ENCODE measurements around the gene ANK2. TPM values are rescaled to one million over a fixed set of nuclear protein-coding genes. Genes with fewer than 3 reads are reported as not detected.

The ANK2 gene
- total RNA-seq, 1 donor from 2014 or later: 77.8 TPM

DNA sequence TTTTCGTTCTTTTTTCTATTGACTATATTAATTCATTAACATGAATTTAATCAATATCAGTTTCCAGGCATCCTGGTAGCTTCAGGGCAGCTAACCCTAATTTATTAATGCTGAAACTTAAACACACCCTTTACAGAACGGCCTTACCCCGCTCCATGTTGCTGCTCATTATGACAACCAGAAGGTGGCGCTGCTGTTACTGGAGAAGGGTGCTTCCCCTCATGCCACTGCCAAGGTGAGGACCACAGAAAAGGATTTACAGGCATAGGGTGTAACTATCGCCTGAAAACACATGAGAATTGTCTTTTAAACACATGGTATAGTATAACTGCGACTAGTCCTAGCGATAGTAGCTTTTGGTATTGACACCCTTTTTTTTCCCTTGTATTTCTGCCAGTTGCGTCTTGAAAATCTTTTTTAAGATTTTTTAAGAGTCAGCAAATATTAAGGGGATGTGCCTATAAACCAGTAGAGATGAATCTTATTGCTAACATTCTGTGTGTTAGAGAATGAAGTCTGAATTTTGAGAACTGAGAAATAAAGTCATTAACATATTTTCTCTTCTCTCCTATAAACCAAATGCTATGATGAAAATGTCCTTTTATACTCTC lies 229.0 kb downstream of the ANK2 start:
- Histone ChIP-seq H3K4me1 (ENCODE audit: insufficient read depth, low read length) (no peaks in the 10 kb centered on the region), H3K4me2 (ENCODE audit: low read length) (no peak overlapping the region), H3K4me3 (ENCODE audit: insufficient read depth, low read depth, low read length) (no peak overlapping the region), H3K9ac (ENCODE audit: low read length) (no peak overlapping the region), H3K27me3 (ENCODE audit: insufficient read depth, low read length) (no peaks in the 10 kb centered on the region), H3K9me3 (ENCODE audit: insufficient read depth, low read depth, low read length) (no peaks in the 10 kb centered on the region), H3K79me2 (ENCODE audit: insufficient read depth, low read length) (no peaks in the 10 kb centered on the region), H2AFZ (ENCODE audit: low read depth, low read length) (no peak overlapping the region), H4K20me1 (ENCODE audit: insufficient read depth, low read length) (no peaks in the 10 kb centered on the region), H3K27ac (ENCODE audit: low read depth, low read length) (no peak overlapping the region), H3K36me3 (ENCODE audit: insufficient read depth, low read length) (no peaks in the 10 kb centered on the region)
- no peak overlapping the region for H3K27ac Mint-ChIP-seq (ENCODE audit: unreplicated experiment)
- DNase-seq (ENCODE audit: low read depth): peak; percentile 55
- no peak overlapping the region for H3K4me3 Mint-ChIP-seq (ENCODE audit: unreplicated experiment)
- no peaks in the 10 kb centered on the region for H3K9me3 Mint-ChIP-seq (ENCODE audit: unreplicated experiment)
- no peaks in the 10 kb centered on the region for H3K4me1 Mint-ChIP-seq (ENCODE audit: low read depth, unreplicated experiment)
- peaks cover 2% of the 10 kb centered on the region for H3K36me3 Mint-ChIP-seq (ENCODE audit: low read depth, unreplicated experiment)
- TF ChIP-seq, protein P1, sequence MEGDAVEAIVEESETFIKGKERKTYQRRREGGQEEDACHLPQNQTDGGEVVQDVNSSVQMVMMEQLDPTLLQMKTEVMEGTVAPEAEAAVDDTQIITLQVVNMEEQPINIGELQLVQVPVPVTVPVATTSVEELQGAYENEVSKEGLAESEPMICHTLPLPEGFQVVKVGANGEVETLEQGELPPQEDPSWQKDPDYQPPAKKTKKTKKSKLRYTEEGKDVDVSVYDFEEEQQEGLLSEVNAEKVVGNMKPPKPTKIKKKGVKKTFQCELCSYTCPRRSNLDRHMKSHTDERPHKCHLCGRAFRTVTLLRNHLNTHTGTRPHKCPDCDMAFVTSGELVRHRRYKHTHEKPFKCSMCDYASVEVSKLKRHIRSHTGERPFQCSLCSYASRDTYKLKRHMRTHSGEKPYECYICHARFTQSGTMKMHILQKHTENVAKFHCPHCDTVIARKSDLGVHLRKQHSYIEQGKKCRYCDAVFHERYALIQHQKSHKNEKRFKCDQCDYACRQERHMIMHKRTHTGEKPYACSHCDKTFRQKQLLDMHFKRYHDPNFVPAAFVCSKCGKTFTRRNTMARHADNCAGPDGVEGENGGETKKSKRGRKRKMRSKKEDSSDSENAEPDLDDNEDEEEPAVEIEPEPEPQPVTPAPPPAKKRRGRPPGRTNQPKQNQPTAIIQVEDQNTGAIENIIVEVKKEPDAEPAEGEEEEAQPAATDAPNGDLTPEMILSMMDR (IDR thresholded peaks at IDR 0.05; ENCODE audit: insufficient read depth, low read depth, low read length): peak; percentile 94
- TF ChIP-seq EZH2 (IDR thresholded peaks at IDR 0.05; ENCODE audit: insufficient read depth, low read length): no peak
- no peak for FAIRE-seq
- no peaks in the 10 kb centered on the region for H3K27me3 Mint-ChIP-seq (ENCODE audit: low read depth, unreplicated experiment)

DNA sequence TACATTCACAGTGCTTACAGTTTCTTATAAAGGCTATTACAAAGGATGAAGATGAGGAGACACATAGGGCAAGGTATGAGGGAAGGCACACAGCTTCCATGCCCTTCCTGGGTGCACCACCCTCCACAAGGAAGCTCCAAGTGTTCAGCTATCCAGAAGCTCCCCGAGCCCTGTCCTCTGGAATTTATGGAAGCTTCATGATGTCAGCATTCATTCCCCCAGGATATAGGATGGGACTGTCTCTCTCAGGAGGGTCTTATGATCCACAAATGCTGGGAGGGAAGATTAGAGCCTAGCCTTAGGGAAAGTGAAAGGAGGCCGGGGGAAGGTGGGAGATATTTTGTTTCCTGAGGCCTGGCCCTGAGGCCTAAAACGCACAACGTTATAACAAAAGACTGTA lies 236.0 kb downstream of the ANK2 start:
- Histone ChIP-seq H3K79me2 (ENCODE audit: insufficient read depth, low read length) (no peaks in the 10 kb centered on the region), H3K4me3 (ENCODE audit: insufficient read depth, low read depth, low read length) (no peak overlapping the region), H3K9ac (ENCODE audit: low read length) (no peak overlapping the region), H3K9me3 (ENCODE audit: insufficient read depth, low read depth, low read length) (no peaks in the 10 kb centered on the region), H2AFZ (ENCODE audit: low read depth, low read length) (no peak overlapping the region), H3K4me2 (ENCODE audit: low read length) (no peak overlapping the region), H3K4me1 (ENCODE audit: insufficient read depth, low read length) (no peaks in the 10 kb centered on the region), H4K20me1 (ENCODE audit: insufficient read depth, low read length) (no peaks in the 10 kb centered on the region), H3K27ac (ENCODE audit: low read depth, low read length) (no peak overlapping the region), H3K36me3 (ENCODE audit: insufficient read depth, low read length) (no peaks in the 10 kb centered on the region), H3K27me3 (ENCODE audit: insufficient read depth, low read length) (no peaks in the 10 kb centered on the region)
- peaks cover 4% of the 10 kb centered on the region for H3K4me1 Mint-ChIP-seq (ENCODE audit: low read depth, unreplicated experiment)
- H3K27ac Mint-ChIP-seq (ENCODE audit: unreplicated experiment): no peak overlapping the region
- H3K27me3 Mint-ChIP-seq (ENCODE audit: low read depth, unreplicated experiment): no peaks in the 10 kb centered on the region
- H3K4me3 Mint-ChIP-seq (ENCODE audit: unreplicated experiment): no peak overlapping the region
- peaks cover 4% of the 10 kb centered on the region for H3K36me3 Mint-ChIP-seq (ENCODE audit: low read depth, unreplicated experiment)
- FAIRE-seq (no peak), DNase-seq (ENCODE audit: low read depth) (no peak)
- TF ChIP-seq, protein P1 (IDR thresholded peaks at IDR 0.05; ENCODE audit: insufficient read depth, low read depth, low read length): no peak
- no peak for TF ChIP-seq EZH2 (IDR thresholded peaks at IDR 0.05; ENCODE audit: insufficient read depth, low read length)
- H3K9me3 Mint-ChIP-seq (ENCODE audit: unreplicated experiment): no peaks in the 10 kb centered on the region

DNA sequence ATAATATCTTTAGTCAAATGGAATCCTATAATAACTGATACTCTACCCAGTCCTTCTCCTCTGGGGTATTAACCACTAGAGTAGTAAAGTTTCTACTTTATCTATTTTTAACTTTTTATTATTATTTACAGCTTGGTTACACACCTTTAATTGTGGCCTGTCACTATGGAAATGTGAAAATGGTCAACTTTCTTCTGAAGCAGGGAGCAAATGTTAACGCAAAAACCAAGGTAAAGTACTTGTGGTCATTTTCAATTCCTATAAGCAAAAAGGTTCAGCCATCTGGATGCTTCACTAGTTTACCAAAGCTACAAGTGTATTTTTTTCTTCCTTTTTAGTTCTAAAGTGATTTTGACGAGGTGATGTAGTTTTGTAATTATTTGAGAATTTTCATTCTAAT lies 238.8 kb downstream of the ANK2 start:
- TF ChIP-seq EZH2 (IDR thresholded peaks at IDR 0.05; ENCODE audit: insufficient read depth, low read length): no peak
- TF ChIP-seq, protein P1 (IDR thresholded peaks at IDR 0.05; ENCODE audit: insufficient read depth, low read depth, low read length): no peak
- Histone ChIP-seq H3K9me3 (ENCODE audit: insufficient read depth, low read depth, low read length) (no peaks in the 10 kb centered on the region), H3K4me2 (ENCODE audit: low read length) (no peak overlapping the region), H3K27ac (ENCODE audit: low read depth, low read length) (no peak overlapping the region), H3K79me2 (ENCODE audit: insufficient read depth, low read length) (no peaks in the 10 kb centered on the region), H4K20me1 (ENCODE audit: insufficient read depth, low read length) (no peaks in the 10 kb centered on the region), H3K4me1 (ENCODE audit: insufficient read depth, low read length) (peaks cover 10% of the 10 kb centered on the region), H3K27me3 (ENCODE audit: insufficient read depth, low read length) (no peaks in the 10 kb centered on the region), H2AFZ (ENCODE audit: low read depth, low read length) (no peak overlapping the region), H3K9ac (ENCODE audit: low read length) (no peak overlapping the region), H3K36me3 (ENCODE audit: insufficient read depth, low read length) (no peaks in the 10 kb centered on the region), H3K4me3 (ENCODE audit: insufficient read depth, low read depth, low read length) (no peak overlapping the region)
- peaks cover 5% of the 10 kb centered on the region for H3K36me3 Mint-ChIP-seq (ENCODE audit: low read depth, unreplicated experiment)
- H3K4me1 Mint-ChIP-seq (ENCODE audit: low read depth, unreplicated experiment): peaks cover 15% of the 10 kb centered on the region
- H3K9me3 Mint-ChIP-seq (ENCODE audit: unreplicated experiment): peaks cover 2% of the 10 kb centered on the region
- no peak for FAIRE-seq
- H3K27ac Mint-ChIP-seq (ENCODE audit: unreplicated experiment): no peak overlapping the region
- H3K4me3 Mint-ChIP-seq (ENCODE audit: unreplicated experiment): no peak overlapping the region
- no peaks in the 10 kb centered on the region for H3K27me3 Mint-ChIP-seq (ENCODE audit: low read depth, unreplicated experiment)
- no peak for DNase-seq (ENCODE audit: low read depth)

Data from astrocyte (in vitro differentiated cells and primary cell).